ENCODE data around the gene CDK18.

The CDK18 gene

DNA sequence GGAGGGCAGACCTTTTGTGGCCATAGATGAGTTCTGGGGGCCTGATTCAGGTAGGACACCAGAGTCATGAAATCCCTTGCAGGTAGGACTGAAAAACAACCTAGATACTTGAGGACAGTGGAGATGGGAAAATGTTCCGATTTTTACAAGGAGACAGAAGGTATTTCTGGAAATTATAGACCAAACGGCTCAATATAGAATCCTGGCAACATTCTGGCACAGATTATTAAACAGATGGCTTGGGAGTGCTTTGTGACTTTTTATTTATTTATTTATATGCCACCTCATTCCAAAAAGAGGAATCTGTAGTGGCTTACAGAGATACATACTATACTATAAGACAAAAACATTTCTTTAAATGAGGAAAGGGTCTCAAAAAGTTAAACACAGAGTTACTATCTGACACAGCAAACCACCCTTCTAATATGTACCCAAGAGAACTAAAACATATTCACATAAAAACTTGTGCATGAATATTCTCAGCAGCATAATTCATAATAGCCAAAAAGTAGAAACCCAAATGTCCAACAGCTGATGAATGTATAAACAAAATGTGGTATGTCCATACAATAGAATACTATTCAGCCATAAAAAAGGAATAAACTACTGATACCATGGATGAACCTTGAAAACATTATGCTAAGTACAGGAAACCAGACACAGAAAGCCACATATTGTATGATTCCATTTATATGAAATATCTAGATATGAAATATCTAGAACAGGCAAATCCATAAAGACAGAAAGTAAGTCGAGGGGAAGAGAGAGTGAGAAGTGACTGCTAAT lies 49.8 kb downstream of the CDK18 start:
- DNase-seq (ENCODE audit: low read depth) = no peak
- TF ChIP-seq, protein P1, sequence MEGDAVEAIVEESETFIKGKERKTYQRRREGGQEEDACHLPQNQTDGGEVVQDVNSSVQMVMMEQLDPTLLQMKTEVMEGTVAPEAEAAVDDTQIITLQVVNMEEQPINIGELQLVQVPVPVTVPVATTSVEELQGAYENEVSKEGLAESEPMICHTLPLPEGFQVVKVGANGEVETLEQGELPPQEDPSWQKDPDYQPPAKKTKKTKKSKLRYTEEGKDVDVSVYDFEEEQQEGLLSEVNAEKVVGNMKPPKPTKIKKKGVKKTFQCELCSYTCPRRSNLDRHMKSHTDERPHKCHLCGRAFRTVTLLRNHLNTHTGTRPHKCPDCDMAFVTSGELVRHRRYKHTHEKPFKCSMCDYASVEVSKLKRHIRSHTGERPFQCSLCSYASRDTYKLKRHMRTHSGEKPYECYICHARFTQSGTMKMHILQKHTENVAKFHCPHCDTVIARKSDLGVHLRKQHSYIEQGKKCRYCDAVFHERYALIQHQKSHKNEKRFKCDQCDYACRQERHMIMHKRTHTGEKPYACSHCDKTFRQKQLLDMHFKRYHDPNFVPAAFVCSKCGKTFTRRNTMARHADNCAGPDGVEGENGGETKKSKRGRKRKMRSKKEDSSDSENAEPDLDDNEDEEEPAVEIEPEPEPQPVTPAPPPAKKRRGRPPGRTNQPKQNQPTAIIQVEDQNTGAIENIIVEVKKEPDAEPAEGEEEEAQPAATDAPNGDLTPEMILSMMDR (conservative IDR thresholded peaks at IDR 0.05; ENCODE audit: low read depth, low read length) = no peak
- H3K4me3 ChIP-seq (ENCODE audit: low read length) = no peak overlapping the region

DNA sequence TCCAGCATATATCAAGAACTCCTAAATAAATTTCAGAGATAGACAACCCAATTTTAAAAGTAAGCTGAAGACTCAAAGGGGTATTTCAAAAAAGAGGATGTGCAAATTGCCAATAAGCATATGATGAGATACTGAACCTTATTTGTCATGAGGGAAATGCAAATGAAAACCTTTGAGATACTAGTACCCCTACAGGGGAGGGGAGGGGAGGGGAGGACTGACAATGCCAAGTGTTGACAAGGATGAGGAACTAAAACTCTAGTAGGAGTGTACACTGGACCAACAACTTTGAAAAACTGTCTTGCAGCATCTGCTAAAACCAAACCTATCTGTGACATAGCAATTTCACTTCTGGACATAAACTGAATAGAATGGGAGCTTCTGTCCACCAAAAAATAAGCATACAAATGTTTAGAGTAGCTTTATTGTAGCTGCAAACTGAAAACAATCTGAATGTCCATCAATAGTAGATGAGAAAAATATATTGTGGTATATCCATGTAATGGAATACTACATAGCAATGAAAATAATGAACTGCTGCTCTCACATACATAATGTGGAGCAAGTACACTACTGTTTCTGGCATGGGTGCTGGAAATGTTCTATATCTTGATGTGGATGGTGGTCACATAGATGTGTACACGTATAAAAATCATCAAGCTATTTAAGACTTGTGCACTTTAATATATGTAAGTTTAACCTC lies 57.2 kb downstream of the CDK18 start:
- TF ChIP-seq, protein P1 (conservative IDR thresholded peaks at IDR 0.05; ENCODE audit: low read depth, low read length) = no peak
- no peak for DNase-seq (ENCODE audit: low read depth)
- no peak overlapping the region for H3K4me3 ChIP-seq (ENCODE audit: low read length)

DNA sequence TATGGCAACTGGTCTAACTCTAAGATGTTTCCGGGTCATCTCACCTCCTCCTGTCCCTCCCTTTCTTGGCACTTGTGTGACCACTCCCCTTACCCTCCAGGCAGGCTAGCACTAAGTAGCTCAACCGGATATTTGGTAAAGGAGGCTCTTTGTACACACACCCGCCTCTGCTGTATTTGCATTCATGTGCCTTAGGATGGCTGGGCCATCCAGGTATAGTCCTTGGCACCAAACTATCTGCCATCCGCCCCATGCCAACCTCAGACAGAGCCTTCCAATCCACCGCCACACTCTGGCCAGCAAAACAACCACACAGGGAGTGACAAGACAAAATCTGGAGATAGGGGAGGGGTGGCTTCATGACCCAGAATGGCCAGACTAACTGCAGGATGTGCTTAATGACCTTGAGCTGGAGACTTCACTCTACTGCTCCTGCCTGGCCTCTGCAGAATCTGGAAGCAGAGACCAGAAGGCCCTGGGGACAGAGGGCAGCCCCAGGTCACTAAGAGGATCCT lies 59.5 kb downstream of the CDK18 start:
- DNase-seq (ENCODE audit: low read depth) = no peak
- TF ChIP-seq, protein P1 (conservative IDR thresholded peaks at IDR 0.05; ENCODE audit: low read depth, low read length) = no peak
- no peak overlapping the region for H3K4me3 ChIP-seq (ENCODE audit: low read length)

DNA sequence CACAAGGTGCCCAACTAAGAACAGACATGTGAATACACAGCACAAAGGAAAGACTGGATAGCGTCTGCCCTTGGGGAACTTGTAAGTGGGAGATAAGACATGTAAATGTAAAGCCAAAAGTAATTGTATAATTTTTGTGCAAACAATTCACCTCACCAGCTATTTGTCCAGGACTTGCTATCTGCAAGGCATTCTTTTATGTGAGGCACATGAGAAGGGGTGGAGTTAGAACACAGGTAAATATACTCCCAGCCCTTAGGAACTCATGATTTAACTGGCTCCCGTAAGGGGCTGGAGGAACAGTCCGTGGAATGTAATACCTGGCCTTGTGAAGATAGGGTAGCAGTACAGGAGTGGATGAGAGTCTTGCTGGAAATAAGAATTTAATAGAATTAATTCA lies 61.3 kb downstream of the CDK18 start:
- TF ChIP-seq, protein P1 (conservative IDR thresholded peaks at IDR 0.05; ENCODE audit: low read depth, low read length) = no peak
- H3K4me3 ChIP-seq (ENCODE audit: low read length) = no peak overlapping the region
- DNase-seq (ENCODE audit: low read depth) = no peak

DNA sequence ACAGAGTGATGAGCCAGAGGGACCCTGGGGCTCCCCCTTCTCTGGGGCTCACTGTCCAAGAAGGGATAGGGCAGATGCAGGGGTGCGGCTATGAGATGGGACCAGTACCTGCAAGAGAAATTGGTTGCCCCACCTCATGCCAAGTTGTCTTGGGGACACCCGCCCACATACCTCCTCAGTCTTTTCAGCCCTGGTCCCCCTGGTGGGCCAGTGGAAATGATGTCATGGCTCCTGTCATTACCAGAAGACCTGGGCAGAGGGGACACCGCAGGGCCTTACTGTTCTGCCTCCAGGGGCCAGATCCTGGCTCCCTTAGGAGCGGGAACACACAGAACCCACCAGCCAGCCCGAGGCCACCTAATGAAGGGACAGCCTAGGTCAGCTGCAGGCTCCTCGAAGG lies 63.2 kb downstream of the CDK18 start:
- DNase-seq (ENCODE audit: low read depth) = no peak
- TF ChIP-seq, protein P1 (conservative IDR thresholded peaks at IDR 0.05; ENCODE audit: low read depth, low read length) = no peak
- no peak overlapping the region for H3K4me3 ChIP-seq (ENCODE audit: low read length)

DNA sequence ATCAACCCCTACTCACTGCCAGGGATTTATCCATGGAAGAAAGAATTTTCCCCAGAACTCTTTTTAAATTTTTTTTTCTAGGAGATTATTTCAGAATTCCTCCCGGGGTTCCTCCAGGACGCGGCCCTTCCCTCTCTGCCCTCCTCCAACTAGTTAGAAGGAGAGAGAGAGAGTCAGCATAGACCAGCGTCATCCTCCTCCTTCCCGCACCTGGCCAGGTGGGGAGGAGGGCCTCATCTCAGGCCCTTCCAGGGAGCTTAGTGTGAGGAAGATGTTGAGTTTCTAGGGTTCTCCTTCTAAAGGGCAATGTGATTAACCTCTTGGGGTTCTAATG lies 63.6 kb downstream of the CDK18 start:
- no peak for DNase-seq (ENCODE audit: low read depth)
- H3K4me3 ChIP-seq (ENCODE audit: low read length) = no peak overlapping the region
- TF ChIP-seq, protein P1 (conservative IDR thresholded peaks at IDR 0.05; ENCODE audit: low read depth, low read length) = no peak

Measured in retinal pigment epithelial cell (primary cell).